ENCODE results near the gene CERS6.

DNA sequence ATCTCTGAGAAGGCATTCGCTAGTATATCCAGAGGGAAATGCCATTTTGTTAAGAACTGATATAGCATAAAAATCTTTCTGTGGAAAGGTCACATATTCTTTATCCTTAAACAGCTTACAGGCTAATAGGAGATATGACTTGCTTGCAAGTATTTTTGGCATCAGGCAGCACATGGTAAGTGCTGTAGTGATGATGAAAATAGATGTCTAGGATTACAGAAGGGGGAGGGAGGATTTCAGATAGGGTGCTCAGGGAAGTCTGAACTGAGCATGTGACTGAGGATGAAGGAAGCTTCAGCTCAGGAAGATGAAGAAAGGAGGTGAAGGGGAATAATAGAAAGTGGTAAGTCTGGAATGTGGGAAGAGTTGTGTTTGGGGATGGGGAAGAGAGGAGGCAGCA lies 187.9 kb downstream of the CERS6 start:
- TF ChIP-seq GATA2 (IDR thresholded peaks at IDR 0.05; ENCODE audit: low read depth, low read length) (no peak), GATA3 (IDR thresholded peaks at IDR 0.05; ENCODE audit: low read depth, low read length) (no peak)
